Fibroblast of lung (primary cell): ENCODE measurements around the gene AFAP1.

Experiments
- EZH2 ChIP-seq: IDR thresholded peaks from 2 replicates; pipeline ENCODE4 v1.5.1; 2012; ENCODE audit warnings: low read length, control low read depth, mild to moderate bottlenecking; ENCODE audit errors: missing control alignments
- TF ChIP-seq, protein P1 (sequence below), 2 donors: IDR thresholded peaks in 1 of 2; conservative IDR thresholded peaks in 1 of 2; 1 replicate in 1 of 2; 2 replicates in 1 of 2; pipeline ENCODE4 v1.5.1; 2011 to 2012; ENCODE audit warnings: low read length in 2 of 2, control low read depth in 1 of 2, inconsistent platforms in 1 of 2, low read depth in 1 of 2, mild to moderate bottlenecking in 1 of 2

DNA sequence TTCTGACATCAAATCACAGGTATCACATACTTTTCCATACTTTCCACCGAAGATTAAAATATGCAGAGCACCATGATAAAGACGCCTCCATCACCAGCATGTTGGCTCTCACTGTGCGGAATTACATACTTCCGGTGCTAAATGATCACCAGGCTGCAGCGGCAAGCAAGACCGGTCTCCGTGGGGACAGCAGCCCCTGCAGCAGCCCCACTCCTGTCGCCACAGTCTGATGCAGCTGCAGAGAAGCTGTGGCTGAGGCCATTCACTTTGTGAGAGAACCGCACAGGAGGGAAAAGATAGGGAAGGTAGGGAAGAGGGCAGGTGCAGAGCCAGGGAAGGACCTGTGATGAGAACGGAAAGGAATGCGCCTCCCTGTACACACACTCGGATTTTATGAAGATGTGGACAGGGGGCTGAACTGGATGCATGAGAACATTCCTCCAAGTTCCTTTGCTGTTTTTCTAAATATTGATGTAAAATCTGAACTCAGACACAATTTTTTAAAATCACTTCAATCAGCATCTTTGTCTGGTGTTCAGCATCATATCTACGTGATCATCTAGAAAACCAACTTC, 38.3 kb downstream of the AFAP1 start:
- TF ChIP-seq, protein P1, sequence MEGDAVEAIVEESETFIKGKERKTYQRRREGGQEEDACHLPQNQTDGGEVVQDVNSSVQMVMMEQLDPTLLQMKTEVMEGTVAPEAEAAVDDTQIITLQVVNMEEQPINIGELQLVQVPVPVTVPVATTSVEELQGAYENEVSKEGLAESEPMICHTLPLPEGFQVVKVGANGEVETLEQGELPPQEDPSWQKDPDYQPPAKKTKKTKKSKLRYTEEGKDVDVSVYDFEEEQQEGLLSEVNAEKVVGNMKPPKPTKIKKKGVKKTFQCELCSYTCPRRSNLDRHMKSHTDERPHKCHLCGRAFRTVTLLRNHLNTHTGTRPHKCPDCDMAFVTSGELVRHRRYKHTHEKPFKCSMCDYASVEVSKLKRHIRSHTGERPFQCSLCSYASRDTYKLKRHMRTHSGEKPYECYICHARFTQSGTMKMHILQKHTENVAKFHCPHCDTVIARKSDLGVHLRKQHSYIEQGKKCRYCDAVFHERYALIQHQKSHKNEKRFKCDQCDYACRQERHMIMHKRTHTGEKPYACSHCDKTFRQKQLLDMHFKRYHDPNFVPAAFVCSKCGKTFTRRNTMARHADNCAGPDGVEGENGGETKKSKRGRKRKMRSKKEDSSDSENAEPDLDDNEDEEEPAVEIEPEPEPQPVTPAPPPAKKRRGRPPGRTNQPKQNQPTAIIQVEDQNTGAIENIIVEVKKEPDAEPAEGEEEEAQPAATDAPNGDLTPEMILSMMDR (conservative IDR thresholded peaks at IDR 0.05 in 1 of 2, IDR thresholded peaks at IDR 0.05 in 1 of 2; ENCODE audit: low read depth in 1 of 2, low read length in 2 of 2): no peak
- TF ChIP-seq EZH2: no peak
